BE2C (cell line): ENCODE data around the gene C3.
"Not testable (repeated sequence)": the region's sequence is repeated elsewhere in the genome, so short reads cannot be mapped to it uniquely, and the experiment has no call there.

Experiments used
- DNase-seq: peaks from one replicate; pipeline ENCODE4 v3.0.0-alpha.2; 2020
- H3K27me3 ChIP-seq: fragments of 250-450 bp; sonication (Bioruptor Pico); 2 replicates; pipeline ENCODE4 v1.5.1; 2020; ENCODE audit warnings: mild to moderate bottlenecking
- H3K36me3 ChIP-seq: fragments of 250-450 bp; sonication (Bioruptor Pico); 2 replicates; pipeline ENCODE4 v1.5.1; 2020; ENCODE audit warnings: mild to moderate bottlenecking
- H3K4me1 ChIP-seq: fragments of 250-450 bp; sonication (Bioruptor Pico); 2 replicates; pipeline ENCODE4 v1.5.1; 2020
- H3K4me3 ChIP-seq: 2 replicates; pipeline ENCODE4 v1.5.1; 2011; ENCODE audit warnings: low read depth, low read length
- H3K9me3 ChIP-seq: fragments of 250-450 bp; sonication (Bioruptor Pico); 2 replicates; pipeline ENCODE4 v1.5.1; 2020
- CTCF ChIP-seq: IDR thresholded peaks from 2 replicates; pipeline ENCODE4 v1.5.1; 2012; ENCODE audit warnings: mild to moderate bottlenecking, low read depth, low read length

The C3 gene

DNA sequence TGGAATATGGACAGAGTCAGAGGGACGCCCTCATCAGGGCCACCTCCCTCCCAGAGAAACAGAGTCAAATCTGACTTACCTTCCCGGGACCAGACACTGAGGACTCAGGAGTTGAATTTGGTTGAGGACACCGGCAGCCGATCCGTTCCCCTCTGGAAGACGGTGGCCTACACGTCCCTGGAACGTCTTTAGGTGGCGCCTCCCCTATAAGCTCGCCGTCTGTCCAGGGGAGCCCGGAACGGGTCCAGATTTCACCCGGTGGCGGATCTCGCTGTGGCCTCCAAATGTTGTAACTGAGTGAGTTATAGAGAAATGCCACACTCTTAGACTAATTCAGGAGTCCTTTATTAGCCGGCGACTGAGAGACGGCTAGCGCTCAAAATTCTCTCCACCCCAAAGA lies 59.5 kb downstream of the C3 start:
- Histone ChIP-seq H3K4me1 (no peaks in the 10 kb centered on the region), H3K27me3 (peaks cover 29% of the 10 kb centered on the region), H3K9me3 (no peaks in the 10 kb centered on the region), H3K4me3 (no peak overlapping the region), H3K36me3 (no peaks in the 10 kb centered on the region)
- no peak for TF ChIP-seq CTCF
- DNase-seq = no peak

DNA sequence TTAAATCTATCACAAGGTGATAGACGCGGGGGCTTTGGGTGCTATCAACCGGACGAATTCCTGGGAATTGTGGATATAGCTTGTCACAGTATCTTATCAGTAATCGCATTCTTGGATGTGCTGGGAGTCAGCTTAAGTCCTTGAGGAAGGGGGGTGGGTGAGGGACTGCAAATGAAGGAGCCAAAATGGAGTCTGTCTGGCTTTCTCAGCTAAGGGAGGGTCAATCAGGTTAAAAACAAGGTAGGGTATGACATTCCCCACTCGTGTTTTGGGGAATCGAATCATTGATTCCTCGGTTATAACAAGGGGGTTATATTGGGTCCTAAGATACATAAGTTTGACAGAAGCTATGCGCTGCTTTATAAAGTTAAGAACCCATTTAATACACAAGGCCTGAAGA lies 64.1 kb downstream of the C3 start:
- H3K4me3 ChIP-seq, DNase-seq, H3K36me3 ChIP-seq, H3K4me1 ChIP-seq, H3K9me3 ChIP-seq: not testable (repeated sequence)
- peaks cover 26% of the 10 kb centered on the region for H3K27me3 ChIP-seq

DNA sequence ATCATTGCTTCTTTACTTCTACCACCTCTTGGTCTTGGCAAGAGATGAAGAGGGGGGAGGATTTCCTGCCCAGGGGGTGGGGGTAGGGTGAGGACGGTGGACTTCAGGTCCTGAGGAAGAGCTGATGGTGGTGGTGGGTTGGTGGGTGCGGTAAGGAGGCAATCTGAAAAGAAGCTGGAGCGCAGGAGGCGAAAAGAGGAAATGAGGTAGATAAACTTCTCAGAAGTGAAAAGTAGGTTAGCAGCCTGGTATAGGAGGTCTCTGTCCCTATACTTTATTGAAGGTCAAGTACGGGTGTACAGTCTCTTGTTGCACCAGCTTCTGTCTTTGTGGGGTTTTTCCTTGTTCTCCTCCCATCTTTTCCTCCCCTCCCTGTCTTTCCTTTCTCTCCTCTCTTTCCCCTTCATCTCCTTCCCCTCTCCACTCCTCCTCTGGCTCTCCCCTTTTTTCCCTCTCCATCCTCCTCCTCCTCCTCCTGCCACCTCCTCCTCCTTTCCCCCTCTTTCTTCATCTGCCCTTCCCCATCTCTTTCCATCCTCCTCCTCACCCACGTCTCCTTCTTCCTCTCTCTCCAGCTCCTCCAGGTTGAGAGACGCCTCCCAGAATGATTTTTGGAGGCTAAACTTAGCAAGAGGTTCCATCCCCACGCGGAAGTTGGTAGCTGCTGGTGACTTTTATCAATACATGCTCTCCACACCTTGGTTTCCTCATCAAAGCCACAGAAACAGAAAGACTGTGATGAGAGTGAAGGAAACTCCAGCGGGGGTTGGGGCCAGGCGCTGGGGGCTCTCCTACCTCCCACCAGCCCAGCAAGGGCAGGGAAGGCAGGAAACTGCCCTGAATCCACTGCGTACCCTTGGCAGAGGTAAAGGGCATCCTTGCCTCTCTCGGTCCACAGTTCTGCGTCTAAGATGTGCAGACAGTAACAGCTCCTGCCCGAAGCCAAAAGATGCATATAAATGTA lies 65.8 kb downstream of the C3 start:
- Histone ChIP-seq H3K4me3 (no peak overlapping the region), H3K36me3 (no peaks in the 10 kb centered on the region), H3K9me3 (no peaks in the 10 kb centered on the region), H3K27me3 (peaks cover 11% of the 10 kb centered on the region), H3K4me1 (no peaks in the 10 kb centered on the region)
- no peak for DNase-seq
- TF ChIP-seq CTCF = no peak

DNA sequence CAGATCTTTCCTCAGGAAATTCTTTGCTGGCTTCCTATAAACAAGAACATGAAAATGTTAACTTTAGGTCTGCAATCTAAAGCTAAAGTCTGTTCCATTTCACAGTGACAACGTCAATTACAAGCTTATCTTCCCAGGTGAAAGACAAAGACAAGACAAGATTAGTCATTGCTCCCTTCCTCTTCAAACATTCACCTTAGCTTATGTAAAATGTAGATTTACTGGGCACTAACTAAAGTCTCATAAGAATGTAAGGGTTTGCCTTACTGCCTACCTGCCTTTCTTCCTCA lies 67.7 kb downstream of the C3 start:
- H3K4me3 ChIP-seq = no peak overlapping the region
- H3K36me3 ChIP-seq = no peaks in the 10 kb centered on the region
- peaks cover 3% of the 10 kb centered on the region; the same call in 1 of the 2 replicates for H3K27me3 ChIP-seq
- no peaks in the 10 kb centered on the region for H3K9me3 ChIP-seq
- no peak for TF ChIP-seq CTCF
- no peaks in the 10 kb centered on the region for H3K4me1 ChIP-seq
- no peak for DNase-seq

GRCh38 chr19:6651965-6652804 lies 68.3 kb downstream of the C3 start:
- no peak for DNase-seq
- Histone ChIP-seq H3K36me3 (no peaks in the 10 kb centered on the region), H3K9me3 (no peaks in the 10 kb centered on the region), H3K27me3 (peaks cover under 1% of the 10 kb centered on the region; the same call in 1 of the 2 replicates), H3K4me1 (no peaks in the 10 kb centered on the region), H3K4me3 (no peak overlapping the region)
- no peak for TF ChIP-seq CTCF

- no peaks in the 10 kb centered on the region; the same call in 1 of the 2 replicates for H3K27me3 ChIP-seq
- H3K4me3 ChIP-seq = no peak overlapping the region
- H3K36me3 ChIP-seq = no peaks in the 10 kb centered on the region
- no peak for TF ChIP-seq CTCF
- no peak for DNase-seq
- H3K4me1 ChIP-seq = no peaks in the 10 kb centered on the region
- H3K9me3 ChIP-seq = no peaks in the 10 kb centered on the region
Observed at GRCh38 chr19:6649185-6649584, 71.3 kb downstream of the C3 start.
